HAP-1 (cell line): ENCODE data around the gene CA10.

Source experiments
- DNase-seq, 2 experiments: peaks; one replicate each; pipeline ENCODE4 v3.0.0-alpha.2; 2016 to 2020; ENCODE audit warnings: low spot score in 2 of 2
- H3K27me3 ChIP-seq: fragments of 250-450 bp; sonication (Bioruptor Pico); 2 replicates; pipeline ENCODE4 v1.5.1; 2020; ENCODE audit warnings: low read depth, mild to moderate bottlenecking, moderate library complexity
- H3K36me3 ChIP-seq: fragments of 250-450 bp; sonication (Bioruptor Pico); replicated peaks from 2 replicates; pipeline ENCODE4 v1.5.1; 2020; ENCODE audit warnings: mild to moderate bottlenecking
- H3K4me1 ChIP-seq: fragments of 250-450 bp; sonication (Bioruptor Pico); 2 replicates; pipeline ENCODE4 v1.5.1; 2020; ENCODE audit warnings: mild to moderate bottlenecking
- H3K4me3 ChIP-seq: fragments of 250-450 bp; sonication (Bioruptor Pico); 2 replicates; pipeline ENCODE4 v1.5.1; 2020; ENCODE audit warnings: mild to moderate bottlenecking, moderate library complexity
- H3K9me3 ChIP-seq: fragments of 250-450 bp; sonication (Bioruptor Pico); 2 replicates; pipeline ENCODE4 v1.5.1; 2020; ENCODE audit warnings: mild to moderate bottlenecking, moderate library complexity
- in situ Hi-C: fragments of 300-500 bp; cut with MboI; formaldehyde crosslinking; loops from 3 replicates; pipeline ENCODE4 v1.14.3; 2020; ENCODE audit warnings: low sequenced_read_pairs, inconsistent platforms, mixed read lengths

Gene CA10

DNA sequence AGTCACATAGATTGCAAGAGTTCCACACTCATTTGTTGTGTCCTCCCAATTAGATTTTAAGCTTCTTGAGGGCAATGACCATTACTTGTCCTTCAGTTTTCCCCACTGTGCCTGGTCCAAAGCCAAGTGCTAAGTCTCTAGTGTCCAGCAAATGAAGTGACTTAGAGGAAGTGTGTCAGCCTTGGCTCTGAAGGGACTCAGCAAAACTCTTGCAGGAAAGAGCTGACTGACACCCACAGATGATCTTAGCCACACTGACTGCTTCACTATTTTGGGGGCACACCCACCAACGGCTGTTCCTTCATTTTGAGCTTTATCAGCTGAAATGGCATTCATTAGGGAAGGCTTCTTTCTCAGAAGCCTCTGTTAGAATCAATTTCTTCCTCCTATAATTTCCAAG is 540.0 kb downstream of the CA10 start:
- in situ Hi-C loops, result no loop called here
- Histone ChIP-seq H3K4me1 (no peaks in the 10 kb centered on the region), H3K27me3 (no peaks in the 10 kb centered on the region), H3K4me3 (no peak overlapping the region), H3K36me3 (no peaks in the 10 kb centered on the region), H3K9me3 (no peaks in the 10 kb centered on the region)
- no peak for DNase-seq

DNA sequence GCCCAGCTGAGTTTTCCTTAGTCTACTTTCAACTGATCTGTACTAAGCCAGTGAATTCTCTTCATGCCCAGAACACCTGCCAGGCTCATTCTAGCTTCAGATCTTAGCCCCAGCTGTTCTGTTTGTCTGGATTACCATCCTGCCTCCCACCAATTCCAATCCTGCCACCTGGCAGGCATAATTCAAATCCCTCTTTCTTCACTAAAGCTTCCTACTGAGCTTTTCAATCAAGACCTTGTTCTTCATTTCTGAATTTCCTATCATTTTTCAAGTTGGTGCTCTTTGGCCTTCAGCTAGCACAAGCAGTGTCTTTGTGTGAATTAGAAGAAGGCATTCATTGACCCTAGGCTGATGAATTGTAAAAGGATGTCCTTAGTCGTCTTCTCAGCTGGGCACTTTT is 540.5 kb downstream of the CA10 start:
- Histone ChIP-seq H3K27me3 (no peaks in the 10 kb centered on the region), H3K9me3 (no peaks in the 10 kb centered on the region), H3K4me3 (no peak overlapping the region), H3K4me1 (no peaks in the 10 kb centered on the region), H3K36me3 (no peaks in the 10 kb centered on the region)
- in situ Hi-C loops, result no loop called here
- no peak for DNase-seq

DNA sequence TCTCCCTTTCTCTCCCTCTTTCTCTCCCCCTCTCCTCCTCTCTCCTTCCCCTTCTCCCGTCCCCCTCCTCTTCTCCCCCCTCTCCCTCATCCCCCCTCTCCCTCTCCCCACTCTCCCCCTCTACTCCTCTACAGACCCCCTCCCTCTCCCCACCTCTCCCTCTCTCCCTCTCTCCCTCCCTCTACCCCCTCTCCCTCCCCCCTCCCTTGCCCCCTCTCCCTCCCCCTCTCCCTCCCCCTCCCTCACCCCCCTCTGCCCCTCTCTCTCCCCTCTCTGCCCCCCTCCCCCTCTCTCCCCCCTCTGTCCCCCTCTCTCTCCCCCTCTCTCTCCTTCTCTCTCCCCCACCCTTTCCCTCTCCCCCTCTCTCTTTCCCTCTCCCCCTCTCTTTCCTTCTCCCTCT is 545.3 kb downstream of the CA10 start:
- Histone ChIP-seq H3K4me1 (no peaks in the 10 kb centered on the region), H3K4me3 (no peak overlapping the region), H3K9me3 (no peaks in the 10 kb centered on the region), H3K27me3 (no peaks in the 10 kb centered on the region), H3K36me3 (no peaks in the 10 kb centered on the region)
- no peak for DNase-seq
- in situ Hi-C loops, result no loop called here

GRCh38 chr17:51612692-51613091 is 545.8 kb downstream of the CA10 start:
- in situ Hi-C loops, result no loop called here
- no peaks in the 10 kb centered on the region for H3K27me3 ChIP-seq
- no peaks in the 10 kb centered on the region for H3K4me1 ChIP-seq
- DNase-seq, result no peak
- H3K4me3 ChIP-seq, result no peak overlapping the region
- no peaks in the 10 kb centered on the region for H3K9me3 ChIP-seq
- no peaks in the 10 kb centered on the region for H3K36me3 ChIP-seq

- no peak for DNase-seq
- in situ Hi-C loops, result no loop called here
Observed at GRCh38 chr17:51611585-51611984, 546.9 kb downstream of the CA10 start.

GRCh38 chr17:51610834-51611233 is 547.7 kb downstream of the CA10 start:
- Histone ChIP-seq H3K4me1 (no peaks in the 10 kb centered on the region), H3K36me3 (no peaks in the 10 kb centered on the region), H3K27me3 (no peaks in the 10 kb centered on the region), H3K9me3 (no peaks in the 10 kb centered on the region), H3K4me3 (no peak overlapping the region)
- in situ Hi-C loops, result no loop called here
- DNase-seq, result no peak

More at GRCh38 chr17:51611585-51611984, 546.9 kb downstream of the CA10 start:
- H3K27me3 ChIP-seq, result no peaks in the 10 kb centered on the region
- no peaks in the 10 kb centered on the region for H3K4me1 ChIP-seq
- H3K36me3 ChIP-seq, result no peaks in the 10 kb centered on the region
- H3K9me3 ChIP-seq, result no peaks in the 10 kb centered on the region
- H3K4me3 ChIP-seq, result no peak overlapping the region

GRCh38 chr17:51610155-51610554 is 548.4 kb downstream of the CA10 start:
- Histone ChIP-seq H3K9me3 (no peaks in the 10 kb centered on the region), H3K4me3 (no peak overlapping the region), H3K4me1 (no peaks in the 10 kb centered on the region), H3K27me3 (no peaks in the 10 kb centered on the region), H3K36me3 (no peaks in the 10 kb centered on the region)
- no peak for DNase-seq
- in situ Hi-C loops, result no loop called here

DNA sequence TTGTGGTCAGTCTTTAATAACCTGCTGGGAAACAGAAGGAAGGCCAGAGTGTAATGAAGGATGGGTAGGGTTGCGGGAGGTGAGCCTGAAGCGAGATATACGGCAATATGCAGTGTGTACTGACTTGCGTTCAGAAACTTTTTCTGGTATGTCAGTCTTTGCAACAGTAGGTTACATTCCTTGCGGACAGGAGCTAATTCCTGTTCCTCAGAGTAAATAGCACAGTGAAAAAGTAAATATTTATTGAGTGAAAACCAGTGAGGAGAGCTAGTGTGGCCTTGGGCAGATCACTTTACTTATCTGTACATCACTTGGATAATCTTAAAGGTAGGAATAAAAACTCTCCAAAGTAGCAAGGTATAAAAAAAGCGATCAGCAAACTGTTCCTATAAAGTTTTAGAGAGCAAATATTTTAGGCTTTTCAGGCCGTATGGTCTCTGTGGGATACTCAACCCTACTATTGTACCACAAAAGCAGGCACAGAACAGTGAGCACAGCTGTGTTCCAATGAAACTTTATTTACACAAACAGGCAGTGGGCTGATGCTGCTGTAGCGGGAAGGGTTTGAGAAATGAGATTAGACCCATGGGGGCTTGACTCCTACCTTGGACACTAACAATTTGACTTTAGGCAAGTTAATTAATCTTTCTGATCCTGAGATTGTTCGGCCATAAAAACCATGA is 550.1 kb downstream of the CA10 start:
- Histone ChIP-seq H3K4me1 (no peaks in the 10 kb centered on the region), H3K36me3 (no peaks in the 10 kb centered on the region), H3K4me3 (no peak overlapping the region), H3K9me3 (no peaks in the 10 kb centered on the region), H3K27me3 (no peaks in the 10 kb centered on the region)
- no peak for DNase-seq
- in situ Hi-C loops, result no loop called here

DNA sequence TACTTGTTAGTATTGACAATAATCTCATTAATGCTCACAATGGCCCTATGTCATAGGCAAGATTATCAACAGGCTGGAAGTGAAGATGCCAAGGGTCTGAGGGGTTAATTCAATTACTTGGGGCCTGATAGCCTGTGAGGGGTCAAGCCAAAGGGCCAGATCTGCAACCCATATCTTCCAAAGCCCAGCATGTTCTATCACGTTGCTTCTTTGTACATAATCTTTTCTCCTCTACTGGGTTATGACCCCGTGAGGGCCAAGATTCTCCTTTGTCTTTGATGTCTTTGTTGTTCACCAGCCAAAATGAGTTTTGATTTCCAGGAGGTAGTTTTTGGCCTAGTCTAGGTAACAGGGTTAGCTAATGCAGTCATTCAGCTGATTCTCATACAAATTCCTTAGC is 551.0 kb downstream of the CA10 start:
- in situ Hi-C loops, result no loop called here

GRCh38 chr17:51604299-51605020 is 554.1 kb downstream of the CA10 start:
- no peak for DNase-seq
- no peaks in the 10 kb centered on the region for H3K4me1 ChIP-seq
- H3K9me3 ChIP-seq, result no peaks in the 10 kb centered on the region
- H3K36me3 ChIP-seq, result no peaks in the 10 kb centered on the region
- in situ Hi-C loops, result no loop called here
- no peak overlapping the region for H3K4me3 ChIP-seq
- H3K27me3 ChIP-seq, result no peaks in the 10 kb centered on the region

More for the DNA sequence above, 551.0 kb downstream of the CA10 start:
- DNase-seq, result no peak
- Histone ChIP-seq H3K36me3 (no peaks in the 10 kb centered on the region), H3K27me3 (no peaks in the 10 kb centered on the region), H3K9me3 (no peaks in the 10 kb centered on the region), H3K4me1 (no peaks in the 10 kb centered on the region), H3K4me3 (no peak overlapping the region)

- no peaks in the 10 kb centered on the region for H3K27me3 ChIP-seq
- in situ Hi-C loops, result no loop called here
- no peaks in the 10 kb centered on the region for H3K9me3 ChIP-seq
- no peak for DNase-seq
- no peaks in the 10 kb centered on the region for H3K36me3 ChIP-seq
- no peak overlapping the region for H3K4me3 ChIP-seq
- H3K4me1 ChIP-seq, result no peaks in the 10 kb centered on the region
Observed at GRCh38 chr17:51601622-51602261, 556.8 kb downstream of the CA10 start.

DNA sequence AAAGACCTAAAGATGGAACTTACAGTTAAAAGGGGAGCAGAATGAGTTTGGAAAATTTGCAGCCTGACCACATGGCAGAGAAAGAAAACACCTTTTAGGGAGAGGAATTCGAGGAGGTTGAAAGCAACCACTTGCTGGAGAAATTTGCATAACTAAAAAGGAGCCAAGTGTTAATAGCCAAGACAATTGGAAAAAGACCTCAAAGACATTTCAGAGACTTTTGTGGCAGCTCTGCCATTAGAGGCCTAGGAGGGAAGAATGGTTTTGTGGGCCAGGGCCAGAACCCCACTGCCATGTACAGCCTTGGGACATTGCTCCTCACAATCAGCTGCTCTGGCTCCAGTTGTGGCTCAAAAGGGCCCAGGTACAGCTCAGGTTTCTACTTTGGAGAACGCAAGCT is 559.7 kb downstream of the CA10 start:
- in situ Hi-C loops, result no loop called here
- no peaks in the 10 kb centered on the region for H3K36me3 ChIP-seq
- DNase-seq, result no peak
- no peak overlapping the region for H3K4me3 ChIP-seq
- H3K4me1 ChIP-seq, result no peaks in the 10 kb centered on the region
- no peaks in the 10 kb centered on the region for H3K27me3 ChIP-seq
- H3K9me3 ChIP-seq, result no peaks in the 10 kb centered on the region

GRCh38 chr17:51597345-51597744 is 561.2 kb downstream of the CA10 start:
- DNase-seq, result no peak
- in situ Hi-C loops, result no loop called here
- H3K4me3 ChIP-seq, result no peak overlapping the region
- H3K36me3 ChIP-seq, result no peaks in the 10 kb centered on the region
- H3K27me3 ChIP-seq, result no peaks in the 10 kb centered on the region
- H3K4me1 ChIP-seq, result no peaks in the 10 kb centered on the region
- H3K9me3 ChIP-seq, result no peaks in the 10 kb centered on the region

- H3K9me3 ChIP-seq, result no peaks in the 10 kb centered on the region
- no peaks in the 10 kb centered on the region for H3K36me3 ChIP-seq
- in situ Hi-C loops, result no loop called here
- no peaks in the 10 kb centered on the region for H3K27me3 ChIP-seq
- no peak for DNase-seq
- H3K4me3 ChIP-seq, result no peak overlapping the region
- H3K4me1 ChIP-seq, result no peaks in the 10 kb centered on the region
Observed at GRCh38 chr17:51595826-51596398, 562.6 kb downstream of the CA10 start.
